NCI-H2227 (cell line): ENCODE measurements around the gene WDTC1.
"Not testable (repeated sequence)": the region's sequence is repeated elsewhere in the genome, so short reads cannot be mapped to it uniquely, and the experiment has no call there.

ENCODE experiments used
- DNase-seq: peaks from one replicate; lab custom pipeline; 2025; ENCODE audit not compliant: unreplicated experiment; lab: John Stamatoyannopoulos, UW

The WDTC1 gene

GRCh38 chr1:27234049-27234882 is at the start of gene WDTC1:
WDTC1 (plus strand) TSS chr1:27234632; CDS start chr1:27261055, 26,423 bp downstream.
- peak; percentile 98 for DNase-seq

GRCh38 chr1:27184665-27185064 is 49.8 kb upstream of the WDTC1 start:
- not testable (repeated sequence) for DNase-seq

- DNase-seq = no peak
Observed at GRCh38 chr1:27192039-27192529, 42.3 kb upstream of the WDTC1 start.

- DNase-seq = no peak
Observed at GRCh38 chr1:27193194-27193593, 41.2 kb upstream of the WDTC1 start.

- DNase-seq = no peak
Observed at GRCh38 chr1:27201295-27201694, 33.1 kb upstream of the WDTC1 start.

GRCh38 chr1:27203946-27204345 is 30.5 kb upstream of the WDTC1 start:
- DNase-seq = no peak

GRCh38 chr1:27207238-27207637 is 27.2 kb upstream of the WDTC1 start:
- DNase-seq = not testable (repeated sequence)

GRCh38 chr1:27208143-27208850 is 26.1 kb upstream of the WDTC1 start:
- not testable (repeated sequence) for DNase-seq

- DNase-seq = no peak
Observed at GRCh38 chr1:27216466-27216865, 18.0 kb upstream of the WDTC1 start.

- DNase-seq = no peak
Observed at GRCh38 chr1:27217401-27217800, 17.0 kb upstream of the WDTC1 start.

GRCh38 chr1:27218736-27219135 is 15.7 kb upstream of the WDTC1 start:
- DNase-seq = peak; percentile 25

- DNase-seq = no peak
Observed at GRCh38 chr1:27220096-27220495, 14.3 kb upstream of the WDTC1 start.

GRCh38 chr1:27220702-27221497 is 13.5 kb upstream of the WDTC1 start:
- DNase-seq = not testable (repeated sequence)

- DNase-seq = no peak
Observed at GRCh38 chr1:27225621-27226020, 8.8 kb upstream of the WDTC1 start.

GRCh38 chr1:27227765-27228164 is 6.7 kb upstream of the WDTC1 start:
- DNase-seq = no peak

- no peak for DNase-seq
Observed at GRCh38 chr1:27233667-27234048, 774 bp upstream of the WDTC1 start.

- no peak for DNase-seq
Observed at GRCh38 chr1:27235827-27236226, 1.4 kb downstream of the WDTC1 start.

- no peak for DNase-seq
Observed at GRCh38 chr1:27237112-27237511, 2.7 kb downstream of the WDTC1 start.

- no peak for DNase-seq
Observed at GRCh38 chr1:27238032-27238431, 3.6 kb downstream of the WDTC1 start.

- DNase-seq = no peak
Observed at GRCh38 chr1:27241677-27242076, 7.2 kb downstream of the WDTC1 start.

- DNase-seq = not testable (repeated sequence)
Observed at GRCh38 chr1:27243665-27244064, 9.2 kb downstream of the WDTC1 start.
